GM18868 (cell line): Measurements from ENCODE around the gene SNAP91.
A peak's percentile ranks its signal among the peaks of the same experiment; 100 is the strongest.
"Not testable (repeated sequence)": the region's sequence is repeated elsewhere in the genome, so short reads cannot be mapped to it uniquely, and the experiment has no call there.

Experiments
- ATAC-seq: cut with Tn5 transposase; IDR thresholded peaks from one replicate; pipeline ENCODE4 v1.9.1; 2021; ENCODE audit warnings: mild to moderate bottlenecking, moderate library complexity; ENCODE audit not compliant: unreplicated experiment

Gene SNAP91

DNA sequence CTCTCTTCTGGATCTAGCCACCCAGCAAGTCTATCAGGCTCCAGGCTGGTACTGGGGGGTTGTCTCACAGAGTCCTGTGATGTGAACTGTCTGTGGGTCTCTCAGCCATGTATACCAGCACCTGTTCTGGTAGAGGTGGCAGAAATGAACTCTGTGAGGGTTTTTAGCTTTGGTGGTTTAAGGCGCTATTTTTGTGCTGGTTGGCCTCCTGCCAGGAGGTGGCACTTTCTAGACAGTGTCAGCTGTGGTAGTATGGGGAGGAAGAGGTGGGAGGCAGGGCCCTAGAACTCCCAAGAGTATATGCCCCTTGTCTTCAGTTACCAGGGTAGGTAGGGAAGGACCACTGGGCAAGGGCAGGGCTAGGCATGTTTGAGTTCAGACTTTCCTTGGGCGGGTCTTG lies 75.8 kb downstream of the SNAP91 start:
- peak; percentile 57 for ATAC-seq

GRCh38 chr6:83629908-83630307 lies 79.0 kb downstream of the SNAP91 start:
- not testable (repeated sequence) for ATAC-seq

GRCh38 chr6:83615025-83615999 lies 93.6 kb downstream of the SNAP91 start:
- peak; percentile 75 for ATAC-seq

GRCh38 chr6:83613378-83613777 lies 95.5 kb downstream of the SNAP91 start:
- ATAC-seq: no peak

GRCh38 chr6:83609248-83609647 lies 99.7 kb downstream of the SNAP91 start:
- no peak for ATAC-seq

DNA sequence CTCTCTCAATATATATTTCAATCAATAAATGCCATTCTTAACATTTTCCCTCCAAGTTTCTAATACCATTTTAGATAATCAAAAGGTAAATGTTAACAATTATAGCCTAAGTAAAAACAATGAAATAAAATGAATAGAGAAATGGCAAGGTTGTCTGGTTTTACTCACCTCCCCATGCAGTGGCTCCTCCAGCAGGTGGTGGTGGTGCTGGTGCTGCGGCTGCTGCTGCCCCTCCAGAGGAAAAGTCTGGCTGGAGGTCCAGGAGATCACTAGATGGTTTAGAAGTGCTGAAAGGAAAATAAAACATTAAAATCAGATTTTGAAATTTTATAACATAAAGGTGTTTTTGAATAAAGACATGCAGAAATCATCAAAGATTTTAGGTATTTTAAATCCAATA lies 103.4 kb downstream of the SNAP91 start:
- no peak for ATAC-seq

- ATAC-seq: no peak
Measured at GRCh38 chr6:83603551-83603950, 105.3 kb downstream of the SNAP91 start.

- no peak for ATAC-seq
Measured at GRCh38 chr6:83601119-83601518, 107.8 kb downstream of the SNAP91 start.

- no peak for ATAC-seq
Measured at GRCh38 chr6:83600459-83600858, 108.4 kb downstream of the SNAP91 start.

DNA sequence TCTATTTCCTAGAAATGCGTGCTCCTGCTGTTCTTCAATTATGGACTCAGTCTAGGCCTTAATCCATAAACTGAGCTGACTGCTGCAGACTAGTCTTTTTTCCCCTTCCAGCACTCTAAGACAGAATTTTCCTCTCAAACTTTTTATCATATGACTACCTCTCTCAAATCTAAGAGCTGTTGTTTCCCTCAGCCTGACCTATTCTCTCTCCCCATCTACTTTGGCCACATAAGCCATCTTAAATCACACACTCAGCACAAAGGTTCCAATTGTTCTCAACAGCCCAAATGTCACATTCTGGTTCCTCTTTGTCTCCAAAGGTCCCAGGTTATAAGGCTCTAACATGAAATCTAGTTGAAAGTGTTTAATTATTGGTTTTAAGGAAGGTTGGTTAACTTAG lies 111.4 kb downstream of the SNAP91 start:
- ATAC-seq: no peak

DNA sequence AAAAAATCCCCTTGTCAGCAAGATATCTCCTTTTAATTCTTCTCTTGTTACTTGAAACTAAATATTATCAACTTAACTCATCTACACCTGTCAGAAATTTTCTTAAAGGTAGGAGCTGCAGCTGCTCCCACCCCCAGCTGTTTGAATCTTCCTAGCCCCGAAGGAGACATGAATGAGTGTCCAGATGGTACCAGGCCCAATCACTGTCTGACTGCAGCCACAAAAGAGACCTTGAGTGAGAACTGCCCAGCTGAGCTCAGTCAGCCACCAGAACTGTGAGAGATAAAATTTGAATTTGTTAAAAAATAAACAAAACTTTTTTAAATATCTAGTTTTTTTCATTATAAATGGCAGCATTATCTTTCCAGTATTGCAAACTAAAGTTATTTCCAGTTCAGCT lies 111.8 kb downstream of the SNAP91 start:
- ATAC-seq: no peak

DNA sequence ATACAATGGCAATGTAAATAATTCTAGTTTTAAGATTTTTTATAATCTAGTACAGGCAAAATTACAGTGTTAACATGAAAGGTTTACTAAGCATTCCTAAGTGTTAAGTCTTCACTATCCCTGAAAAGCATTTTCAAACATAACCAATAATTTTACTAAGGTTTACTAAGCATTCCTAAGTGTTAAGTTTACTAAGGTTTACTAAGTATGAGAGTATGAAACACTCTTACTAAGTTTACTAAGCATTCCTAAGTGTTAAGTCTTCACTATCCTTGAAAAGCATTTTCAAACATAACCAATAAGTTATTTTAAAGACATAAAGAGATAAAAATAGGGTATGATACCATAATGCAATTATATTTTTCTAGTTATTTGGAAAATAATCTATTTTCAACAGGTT lies 114.0 kb downstream of the SNAP91 start:
- no peak for ATAC-seq

DNA sequence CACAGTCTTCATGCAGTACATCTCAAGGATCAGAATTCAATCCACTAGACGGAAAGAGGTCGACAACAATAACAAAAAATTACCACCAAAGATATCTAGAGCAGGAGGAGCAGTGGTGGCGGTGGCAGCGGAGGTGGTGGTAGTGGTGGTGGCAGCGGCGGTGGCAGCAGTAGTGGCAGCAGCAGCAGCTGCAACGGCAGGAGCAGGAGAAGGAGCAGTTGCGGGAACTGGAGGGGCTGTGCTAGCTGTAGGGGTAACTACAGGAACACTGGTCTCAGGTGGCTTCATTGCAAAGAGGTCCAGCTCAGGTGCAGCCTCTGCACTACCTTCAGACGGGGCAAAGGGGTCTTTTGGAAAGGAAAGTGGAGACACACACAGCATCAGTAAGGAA lies 115.5 kb downstream of the SNAP91 start:
- no peak for ATAC-seq

- peak; percentile 99 for ATAC-seq
Measured at GRCh38 chr6:83592770-83593394, 116.0 kb downstream of the SNAP91 start.

DNA sequence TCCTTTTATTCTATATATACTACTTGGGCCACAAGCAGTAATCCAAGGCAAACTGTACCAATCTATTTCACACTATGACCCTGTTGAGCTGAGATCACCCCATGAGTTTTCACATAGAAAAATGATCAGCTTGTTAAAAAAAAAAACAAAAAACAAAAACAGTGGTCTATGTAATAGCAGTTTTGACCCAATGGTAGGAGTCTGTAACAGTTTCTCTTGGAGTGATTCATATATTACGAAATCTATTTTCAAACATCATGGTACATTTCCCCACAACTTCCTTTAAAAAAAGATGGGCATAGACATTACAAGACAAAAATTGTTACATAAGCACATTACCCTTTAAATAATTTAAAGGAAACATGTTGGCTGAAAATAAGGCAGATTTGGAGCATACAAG lies 118.5 kb downstream of the SNAP91 start:
- no peak for ATAC-seq

DNA sequence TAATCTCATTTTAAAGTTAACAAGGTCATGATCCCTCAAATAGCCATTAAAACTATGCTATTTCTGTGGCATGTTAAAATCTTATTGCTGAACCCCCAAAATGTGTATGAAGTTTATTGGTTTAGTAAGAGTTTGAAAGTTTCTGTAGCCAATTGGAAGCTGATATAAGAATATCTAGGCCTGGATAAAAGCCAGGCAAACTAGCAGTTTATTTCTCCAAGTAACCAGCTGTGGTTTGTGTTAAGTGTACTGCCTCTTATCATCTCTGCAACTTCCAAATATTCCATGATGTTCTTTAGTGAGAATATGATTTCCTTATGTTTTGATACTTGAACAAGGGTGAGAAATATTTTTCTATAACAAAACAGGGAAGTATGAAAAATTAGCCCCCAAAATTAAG lies 119.8 kb downstream of the SNAP91 start:
- no peak for ATAC-seq

- no peak for ATAC-seq
Measured at GRCh38 chr6:83578057-83578456, 130.8 kb downstream of the SNAP91 start.

GRCh38 chr6:83574783-83575182 lies 134.1 kb downstream of the SNAP91 start:
- no peak for ATAC-seq

DNA sequence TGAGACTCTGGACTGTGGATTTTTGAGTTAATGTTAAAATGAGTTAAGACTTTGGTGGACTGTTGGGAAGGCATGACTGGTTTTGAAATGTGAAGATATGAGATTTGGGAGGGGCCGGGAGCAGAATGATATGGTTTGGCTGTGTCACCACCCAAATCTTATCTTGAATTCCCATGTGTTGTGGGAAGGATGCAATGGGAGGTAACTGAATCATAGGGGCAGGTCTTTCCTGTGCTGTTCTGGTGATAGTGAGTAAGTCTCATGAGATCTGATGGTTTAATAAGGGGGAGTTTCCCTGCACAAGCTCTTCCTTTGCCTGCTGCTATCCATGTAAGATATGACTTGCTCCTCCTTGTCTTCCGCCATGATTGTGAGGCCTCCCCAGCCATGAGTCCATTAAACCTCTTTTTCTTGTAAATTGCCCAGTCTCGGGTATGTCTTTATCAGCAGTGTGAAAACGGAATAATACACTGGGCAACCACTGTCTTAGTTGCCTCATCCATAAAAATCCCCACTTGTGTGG lies 137.2 kb downstream of the SNAP91 start:
- not testable (repeated sequence) for ATAC-seq

DNA sequence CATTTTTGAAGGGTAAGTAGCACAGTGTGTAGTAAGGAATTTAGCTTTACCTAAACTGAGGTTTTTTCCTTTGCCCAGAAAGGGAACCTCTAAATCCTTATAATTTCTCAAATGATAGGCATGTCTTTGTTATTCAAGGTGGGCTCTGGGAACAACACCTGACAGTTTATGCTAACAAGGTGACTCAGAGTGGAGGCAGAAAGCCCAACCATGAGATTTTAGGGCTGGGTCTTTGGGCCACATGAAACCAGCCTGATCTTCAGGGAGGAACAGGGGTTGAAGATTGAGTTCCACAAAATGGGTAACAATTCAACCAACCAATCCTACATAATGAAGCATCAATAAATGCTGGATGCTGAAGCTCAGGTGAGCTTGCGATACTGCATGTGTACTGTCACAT lies 149.9 kb downstream of the SNAP91 start:
- ATAC-seq: no peak

GRCh38 chr6:83556871-83557270 lies 152.0 kb downstream of the SNAP91 start:
- no peak for ATAC-seq

DNA sequence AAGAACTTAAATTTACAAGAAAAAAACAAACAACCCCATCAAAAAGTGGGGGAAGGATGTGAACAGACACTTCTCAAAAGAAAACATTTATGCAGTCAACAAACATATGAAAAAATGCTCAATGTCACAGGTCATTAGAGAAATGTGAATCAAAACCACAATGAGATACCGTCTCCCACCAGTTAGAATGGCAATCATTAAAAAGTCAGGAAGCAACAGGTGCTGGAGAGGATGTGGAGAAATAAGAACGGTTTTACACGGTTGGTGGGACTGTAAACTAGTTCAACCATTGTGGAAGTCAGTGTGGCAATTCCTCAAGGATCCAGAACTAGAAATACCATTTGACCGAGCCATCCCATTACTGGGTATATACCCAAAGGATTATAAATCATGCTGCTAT lies 157.2 kb downstream of the SNAP91 start:
- not testable (repeated sequence) for ATAC-seq
